ENCODE measurements around the gene ARID4B.
"Not testable (repeated sequence)": the region's sequence is repeated elsewhere in the genome, so short reads cannot be mapped to it uniquely, and the experiment has no call there.

Gene ARID4B

DNA sequence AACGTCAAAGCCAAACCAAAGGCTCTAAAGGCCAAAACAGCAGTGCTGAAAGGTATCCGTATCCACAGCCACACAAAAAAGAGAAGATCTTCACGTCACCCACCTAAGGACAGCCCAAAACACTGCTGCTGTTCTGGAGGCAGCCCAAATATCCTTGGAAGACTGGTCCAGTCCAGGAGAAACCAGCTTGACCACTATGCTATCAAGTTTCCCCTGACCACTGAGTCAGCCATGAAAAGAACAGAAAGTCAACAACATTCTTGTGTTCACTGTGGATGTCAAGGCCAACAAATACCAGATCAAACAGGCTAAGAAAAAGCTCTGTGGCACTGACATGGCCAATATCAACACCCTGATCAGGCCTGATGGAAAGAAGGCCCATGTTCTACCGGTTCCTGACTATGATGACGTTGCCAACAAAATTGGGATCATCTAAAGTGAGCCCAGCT is 32.1 kb downstream of the ARID4B start:
- no peak for DNase-seq

DNA sequence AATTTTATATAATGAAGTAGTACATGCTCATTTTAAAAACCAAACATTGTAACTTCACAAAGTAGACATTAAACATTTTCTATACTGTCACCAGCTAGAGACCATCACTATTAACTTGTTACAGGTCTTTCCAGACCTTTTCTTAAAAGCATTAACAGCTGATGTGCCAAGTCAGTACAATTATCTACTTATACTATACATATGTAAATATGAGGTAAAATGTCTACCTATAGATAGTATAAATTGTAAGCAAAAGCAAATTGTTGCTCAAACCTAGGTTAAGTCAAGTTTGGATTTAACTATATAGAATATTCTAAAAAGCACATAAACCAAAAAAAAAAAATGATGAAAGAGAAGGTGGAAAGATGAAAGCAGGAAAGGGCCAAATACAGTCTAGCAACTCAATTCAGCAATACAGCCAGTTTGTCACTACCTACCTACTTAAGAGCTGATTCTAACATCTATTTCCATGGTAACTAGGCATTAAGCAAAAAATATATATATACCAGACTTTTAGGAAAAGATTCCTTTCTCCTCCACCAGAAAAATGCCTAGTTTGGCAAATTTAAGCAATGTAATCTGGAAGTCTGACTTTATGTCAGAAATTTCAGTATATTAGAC is 34.5 kb downstream of the ARID4B start:
- DNase-seq, result no peak

DNA sequence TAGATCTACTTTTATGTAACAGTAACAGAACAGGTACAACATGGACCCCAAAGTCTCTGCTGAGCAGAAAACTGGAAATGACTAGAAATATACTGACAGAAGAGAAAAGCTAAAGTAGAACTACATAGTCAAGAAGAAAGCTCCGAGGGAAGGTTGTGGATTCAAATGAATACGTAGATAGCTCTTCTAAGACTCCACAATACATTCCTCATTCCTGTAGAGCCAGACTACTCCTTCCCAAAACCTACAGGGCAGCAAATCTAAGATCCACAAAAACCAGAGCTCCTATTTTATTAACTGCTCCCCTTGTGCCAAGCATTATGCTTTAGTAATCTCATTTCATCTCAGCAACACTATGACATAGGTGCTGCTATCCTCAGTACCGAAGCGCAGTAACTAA is 35.2 kb downstream of the ARID4B start:
- DNase-seq, result no peak

DNA sequence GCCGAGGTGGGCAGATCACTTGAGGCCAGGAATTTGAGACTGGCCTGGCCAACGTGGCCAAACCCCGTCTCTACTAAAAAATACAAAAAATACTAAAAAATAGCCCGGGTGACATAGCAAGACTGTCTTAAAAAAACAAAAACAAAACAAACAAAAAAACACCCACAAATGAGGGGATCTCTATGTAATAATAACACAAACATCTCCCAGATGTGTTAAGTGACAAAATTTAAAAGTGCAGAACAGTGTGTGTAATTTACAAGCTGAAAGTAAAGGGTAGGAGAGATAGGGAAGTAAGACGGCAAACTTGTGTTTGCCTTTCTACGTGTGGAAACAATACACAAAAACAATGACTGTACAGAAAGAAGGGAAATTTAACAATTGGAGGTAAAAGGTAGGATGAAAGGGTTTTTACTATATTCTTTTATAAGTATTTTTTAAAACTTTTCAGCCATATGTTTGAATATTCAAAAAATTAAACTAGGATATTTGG is 36.3 kb downstream of the ARID4B start:
- DNase-seq, result no peak

DNA sequence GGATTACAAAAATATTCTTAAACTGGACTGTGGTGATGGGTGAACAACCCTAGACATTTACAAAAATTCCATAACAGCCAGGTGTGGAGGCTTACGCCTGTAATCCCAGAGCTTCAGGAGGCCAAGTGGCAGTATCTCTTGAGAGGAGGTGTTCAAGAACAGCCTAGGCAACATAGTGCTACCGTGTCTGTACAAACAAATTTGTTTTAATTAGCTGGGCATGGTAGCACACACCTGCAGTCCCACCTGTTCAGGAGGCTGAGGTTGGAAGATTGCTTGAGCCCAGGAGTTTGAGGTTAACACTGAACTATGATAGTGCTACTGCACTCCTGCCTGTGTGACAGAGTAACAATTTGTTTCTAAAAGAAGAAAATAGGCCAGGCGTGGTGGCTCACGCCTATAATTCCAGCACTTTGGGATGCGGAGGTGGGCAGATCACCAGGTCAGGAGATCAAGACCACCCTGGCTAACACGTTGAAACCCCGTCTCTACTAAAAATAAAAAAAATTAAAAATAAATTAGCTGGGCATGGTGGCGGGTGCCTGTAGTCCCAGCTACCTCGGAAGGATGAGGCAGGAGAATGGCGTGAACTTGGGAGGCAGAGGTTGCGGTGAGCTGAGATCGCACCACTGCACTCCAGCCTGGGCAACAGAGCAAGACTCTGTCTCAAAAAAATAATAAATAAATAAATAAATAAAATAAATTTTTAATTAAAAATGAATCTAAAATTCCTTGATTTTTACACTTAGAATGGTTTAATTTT is 37.1 kb downstream of the ARID4B start:
- no peak for DNase-seq

DNA sequence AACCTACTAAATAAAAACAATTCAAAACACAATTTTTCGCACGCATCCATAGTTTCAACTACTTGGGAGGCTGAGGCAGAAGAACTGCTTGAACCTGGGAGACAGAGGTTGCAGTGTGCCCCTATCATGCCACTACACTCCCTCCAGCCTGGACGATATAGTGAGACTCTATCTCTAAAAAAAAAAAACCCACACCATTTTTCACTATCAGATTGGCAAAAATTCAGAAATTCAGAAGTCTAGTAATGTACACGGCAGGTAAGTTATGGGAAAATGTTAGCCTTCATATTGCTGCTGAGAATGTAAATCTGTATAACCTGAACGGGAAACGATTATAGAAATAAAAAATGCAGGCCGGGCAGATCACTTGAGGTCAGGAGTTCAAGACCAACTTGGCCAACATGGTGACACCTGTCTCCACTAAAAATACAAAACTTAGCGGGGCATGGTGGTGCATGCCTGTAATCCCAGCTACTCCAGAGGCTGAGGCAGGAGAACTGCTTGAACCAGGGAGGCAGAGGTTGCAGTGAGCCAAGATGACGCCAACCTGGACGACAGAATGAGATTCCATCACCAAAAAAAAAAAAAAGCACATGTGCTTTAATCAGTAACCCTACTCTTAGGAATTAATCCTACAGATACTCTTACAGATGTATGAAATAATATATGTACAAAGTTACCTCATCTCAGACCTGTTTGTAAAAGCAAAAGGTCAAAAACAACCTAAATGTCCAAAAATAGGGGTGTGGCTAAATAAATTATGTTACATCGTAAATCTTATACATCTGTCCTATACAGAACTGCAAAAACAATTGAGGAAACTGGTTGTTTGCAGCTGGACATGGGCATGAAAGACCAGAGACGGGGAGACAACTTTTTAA is 37.9 kb downstream of the ARID4B start:
- no peak for DNase-seq

DNA sequence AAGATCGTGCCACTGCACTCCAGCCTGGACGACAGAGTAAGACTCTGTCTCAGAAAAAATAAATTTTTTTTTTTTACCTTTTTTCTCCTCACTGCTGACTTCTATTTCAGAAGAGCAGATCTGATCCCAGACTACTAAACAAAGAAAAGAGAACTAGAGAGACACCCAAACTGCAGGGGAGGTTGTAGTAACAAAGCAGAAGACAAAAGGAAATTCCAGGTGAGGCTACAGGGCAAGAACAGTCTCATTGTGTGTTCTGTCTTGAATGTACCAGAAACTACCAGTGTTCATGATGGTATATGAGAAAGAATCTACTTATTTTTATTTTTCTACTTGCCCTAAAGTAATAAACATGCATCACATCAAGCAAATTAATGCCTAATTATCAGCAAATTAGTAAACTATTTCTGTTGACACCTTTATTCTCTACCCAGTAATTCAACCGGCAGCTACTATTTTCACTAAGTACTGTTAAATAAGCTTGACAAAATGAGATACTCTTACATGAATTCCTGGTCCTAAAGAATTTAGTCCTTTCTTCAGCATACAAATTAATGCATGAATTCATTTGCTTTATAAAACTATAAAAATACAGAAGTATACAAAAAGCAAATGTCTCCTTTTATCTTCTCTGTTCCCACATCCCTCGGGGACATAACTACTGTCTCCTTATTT is 40.6 kb downstream of the ARID4B start:
- no peak for DNase-seq

DNA sequence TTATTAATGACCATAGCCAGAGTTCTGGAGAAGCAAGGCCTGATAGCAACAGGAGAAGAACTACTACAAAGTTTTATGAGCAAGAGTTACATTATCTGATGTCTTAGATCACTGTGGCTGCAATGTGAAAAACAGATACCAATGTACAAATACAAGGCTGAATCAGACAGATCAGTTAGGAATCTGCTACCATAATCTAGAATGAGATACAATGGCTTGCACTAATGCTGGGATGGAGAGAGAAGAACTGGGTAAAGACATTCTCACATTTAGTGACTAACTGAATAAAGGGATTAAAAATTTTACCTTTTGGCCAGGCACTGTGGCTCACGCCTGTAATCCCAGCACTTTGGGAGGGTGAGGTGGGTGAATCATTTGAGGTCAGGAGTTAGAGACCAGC is 41.3 kb downstream of the ARID4B start:
- DNase-seq, result no peak

DNA sequence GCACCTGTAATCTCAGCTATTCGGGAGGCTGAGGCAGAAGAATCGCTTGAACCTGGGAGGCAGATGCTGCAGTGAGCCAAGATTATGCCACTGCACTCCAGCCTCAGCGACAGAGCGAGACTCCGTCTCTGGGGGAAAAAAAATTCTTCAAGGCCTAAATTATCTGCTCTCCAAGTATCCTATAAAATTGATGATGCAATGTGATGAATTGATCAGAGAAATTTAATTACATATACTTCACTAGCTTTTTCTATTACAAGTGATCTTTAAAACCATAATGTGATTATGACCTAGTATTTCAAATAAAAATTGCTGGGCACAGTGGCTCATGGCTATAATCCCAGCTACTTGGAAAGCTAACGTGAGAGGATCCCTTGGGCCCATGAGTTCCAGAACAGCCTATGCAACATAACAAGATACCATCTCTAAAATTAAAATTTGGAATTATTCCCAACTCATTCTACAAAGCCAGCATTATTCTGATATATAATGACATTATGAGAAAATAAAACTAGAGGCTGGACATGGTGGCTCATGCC is 43.7 kb downstream of the ARID4B start:
- DNase-seq, result no peak

DNA sequence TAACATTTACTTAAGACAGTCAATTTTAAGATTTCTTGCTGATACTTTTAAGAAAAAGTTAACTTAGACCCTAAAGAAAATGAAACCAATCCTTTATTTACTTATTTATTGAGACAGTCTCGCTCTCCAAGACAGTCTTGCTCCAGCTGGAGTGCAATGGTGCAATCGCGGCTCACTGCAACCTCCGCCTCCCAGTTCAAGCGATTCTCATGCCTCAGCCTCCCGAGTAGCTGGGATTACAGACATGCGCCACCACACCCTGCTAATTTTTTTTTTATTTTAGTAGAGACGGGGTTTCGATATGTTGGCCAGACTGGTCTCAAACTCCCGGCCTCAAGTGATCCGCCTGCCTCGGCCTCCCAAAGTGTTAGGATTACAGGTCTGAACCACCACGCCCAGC is 44.3 kb downstream of the ARID4B start:
- not testable (repeated sequence) for DNase-seq

DNA sequence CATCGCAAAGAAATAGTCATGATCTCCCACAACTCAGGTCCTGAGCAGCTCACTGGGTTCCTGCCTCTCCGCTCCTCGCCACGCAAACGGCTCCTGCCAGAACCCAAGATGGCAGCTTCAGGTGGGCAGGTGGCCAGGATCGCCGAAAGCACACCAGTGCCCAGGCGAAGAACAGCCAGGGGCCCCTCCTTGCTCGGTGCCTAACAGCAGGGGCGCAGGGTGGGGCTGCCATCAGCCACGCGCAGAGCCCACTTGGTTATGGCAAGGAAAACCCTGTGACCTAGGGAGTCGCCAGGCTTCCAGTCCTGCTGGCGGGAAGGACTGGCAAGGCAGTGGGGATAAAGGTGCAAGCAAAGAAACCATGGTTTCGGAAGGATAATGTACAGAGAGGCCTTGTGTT is 47.5 kb downstream of the ARID4B start:
- DNase-seq, result no peak

DNA sequence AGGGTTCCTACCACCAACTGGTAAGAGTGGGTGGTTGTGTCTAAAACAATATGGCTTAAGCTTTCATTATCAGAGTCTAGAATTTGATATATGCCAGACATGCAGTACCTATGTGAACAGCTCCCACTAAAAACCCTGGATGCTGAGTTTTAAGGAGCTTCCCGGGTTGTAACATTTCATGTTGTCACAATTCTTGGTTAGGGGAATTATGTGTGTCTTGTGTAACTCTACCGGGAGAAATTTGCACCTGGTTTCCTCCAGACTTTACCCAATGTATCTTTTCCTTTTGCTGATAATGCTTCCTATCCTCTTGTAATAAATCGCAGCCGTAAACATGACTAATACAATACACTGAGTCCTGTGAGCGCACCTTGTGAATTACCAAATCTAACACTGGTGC is 48.3 kb downstream of the ARID4B start:
- DNase-seq, result no peak

DNA sequence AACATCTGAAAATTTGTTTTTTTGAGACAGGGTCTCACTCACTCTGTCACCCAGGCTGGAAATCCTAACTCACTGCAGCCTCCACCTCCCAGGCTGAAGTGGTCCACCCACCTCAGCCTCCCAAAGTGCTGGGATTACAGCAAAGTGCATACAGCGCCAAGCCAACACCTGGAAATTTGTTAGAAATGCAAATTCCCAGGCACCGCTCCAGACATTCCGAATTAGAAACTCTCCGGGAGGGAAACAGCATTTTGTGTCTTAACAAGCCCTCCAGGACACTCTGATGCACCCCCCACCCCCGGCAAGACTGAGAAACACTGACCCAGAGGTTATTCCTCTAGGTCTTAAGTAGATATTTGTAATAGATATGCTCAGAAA is 49.1 kb downstream of the ARID4B start:
- no peak for DNase-seq

DNA sequence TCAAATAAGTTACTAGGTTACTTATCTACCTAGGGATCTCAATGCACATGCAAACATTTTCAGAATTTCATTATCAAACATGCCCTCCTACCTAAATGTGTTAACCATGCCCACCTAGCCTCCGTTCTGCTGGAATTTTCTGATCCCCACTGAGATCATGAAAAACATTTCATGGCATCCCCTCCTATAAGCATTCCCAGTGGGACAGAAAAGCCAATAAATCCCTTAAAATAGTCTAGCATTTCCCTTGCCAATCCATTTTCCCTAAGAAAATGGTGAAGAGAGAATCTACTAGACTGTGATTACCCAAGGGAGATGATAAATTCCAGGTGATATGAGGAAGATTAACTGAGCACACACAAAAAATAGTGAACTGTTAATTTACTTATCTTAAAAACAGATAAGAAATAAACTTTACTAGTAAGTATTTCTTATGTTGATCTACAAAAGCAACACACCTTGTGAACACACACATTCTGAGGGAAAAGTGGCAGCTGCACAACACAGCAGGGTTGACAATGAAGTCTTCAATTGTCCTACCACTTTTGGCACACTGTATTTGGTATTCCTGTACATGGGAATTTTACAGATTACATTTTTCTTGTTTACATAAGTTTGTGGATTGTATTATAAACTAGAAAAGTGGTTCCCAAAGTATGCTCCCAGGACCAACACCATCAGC is 49.6 kb downstream of the ARID4B start:
- DNase-seq, result no peak

DNA sequence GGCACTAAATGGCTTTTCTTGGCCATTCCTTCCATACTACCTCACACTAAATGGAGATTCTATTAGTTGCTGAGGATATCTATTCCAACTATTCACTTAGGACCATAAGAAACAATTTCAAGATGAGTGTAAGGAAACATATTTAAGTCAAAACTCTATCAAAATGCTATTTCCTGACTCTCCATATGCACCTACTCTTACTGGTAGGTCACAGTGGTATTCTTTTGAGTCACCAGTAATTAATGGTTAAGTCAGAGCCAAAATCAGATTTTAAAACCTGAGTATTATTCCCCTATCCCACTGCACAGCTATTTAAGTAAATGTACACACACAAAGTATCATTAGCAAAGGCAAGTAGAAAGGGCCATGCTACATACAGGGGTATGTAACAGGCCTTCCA is 50.3 kb downstream of the ARID4B start:
- DNase-seq, result no peak

DNA sequence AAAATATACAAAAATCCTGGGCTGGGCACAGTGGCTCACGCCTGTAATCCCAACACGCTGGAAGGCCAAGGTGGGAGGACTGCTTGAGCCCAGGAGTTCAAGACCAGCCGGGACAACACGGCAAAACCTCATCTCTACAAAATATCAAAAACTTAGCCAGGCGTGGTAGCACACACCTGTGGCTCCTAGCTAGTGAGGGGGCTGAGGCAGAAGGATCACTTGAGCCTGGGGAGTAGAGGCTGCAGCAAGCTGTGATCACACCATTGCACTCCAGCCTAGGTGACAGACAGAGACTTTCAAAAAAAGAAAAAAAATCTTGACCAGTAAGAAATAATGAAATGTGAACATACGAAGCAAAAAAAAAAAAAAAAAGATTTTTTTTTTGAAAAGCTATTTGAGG is 52.1 kb downstream of the ARID4B start:
- DNase-seq, result no peak

DNA sequence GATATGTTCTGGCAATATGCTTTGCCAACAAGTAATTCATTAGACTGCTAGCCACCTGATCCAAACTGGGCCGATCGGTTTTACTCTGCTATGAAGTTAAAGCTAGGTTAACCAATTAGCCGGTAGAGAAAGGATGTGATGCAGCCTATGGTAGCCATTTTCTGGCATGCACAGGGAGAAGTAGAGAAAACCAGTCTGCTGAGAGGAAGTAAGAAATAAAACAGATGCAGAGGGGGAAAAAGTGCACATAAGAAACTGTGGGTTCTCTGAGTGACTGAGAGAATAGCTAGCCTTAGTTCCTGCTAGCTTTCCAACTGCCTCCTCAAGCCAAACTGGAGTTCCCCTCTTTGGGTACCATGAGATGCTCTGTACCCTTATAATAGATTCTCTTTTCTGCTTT is 52.8 kb downstream of the ARID4B start:
- DNase-seq, result no peak

DNA sequence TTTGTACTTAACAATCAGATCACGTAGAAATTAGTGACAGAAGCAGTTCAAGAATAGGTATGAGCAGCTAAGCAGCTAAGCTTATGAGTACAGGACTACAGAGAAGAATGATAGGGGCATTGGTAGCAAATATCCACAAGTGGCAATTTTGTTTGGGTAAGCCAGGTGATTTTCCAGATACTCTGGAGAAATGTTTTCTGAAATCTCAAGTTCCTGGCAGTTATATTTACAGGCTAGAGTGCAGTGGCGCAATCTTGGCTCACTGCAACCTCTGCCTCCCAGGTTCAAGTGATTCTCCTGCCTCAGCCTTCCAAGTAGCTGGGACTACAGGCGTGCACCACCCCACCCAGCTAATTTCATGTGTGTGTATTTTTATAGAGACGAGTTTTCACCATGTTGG is 55.1 kb downstream of the ARID4B start:
- DNase-seq, result no peak

DNA sequence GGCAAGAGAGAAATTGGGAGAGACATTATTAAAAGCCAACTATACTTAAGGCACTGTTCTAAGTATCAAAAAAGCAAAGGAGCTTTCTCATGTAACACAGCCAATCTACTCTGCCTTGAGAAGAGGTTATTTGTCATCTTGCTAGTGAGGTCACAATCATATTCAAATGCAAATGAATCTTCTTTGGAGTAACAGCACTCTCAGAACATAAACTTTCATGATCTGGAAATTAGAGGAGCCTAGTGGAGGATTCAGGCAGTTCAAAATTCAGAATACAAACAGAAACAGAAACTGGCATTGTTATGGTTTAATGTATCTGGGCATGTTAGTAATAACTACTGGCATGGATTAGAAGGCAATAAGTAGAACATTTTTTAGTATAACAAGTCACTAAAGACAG is 57.4 kb downstream of the ARID4B start:
- DNase-seq, result no peak

DNA sequence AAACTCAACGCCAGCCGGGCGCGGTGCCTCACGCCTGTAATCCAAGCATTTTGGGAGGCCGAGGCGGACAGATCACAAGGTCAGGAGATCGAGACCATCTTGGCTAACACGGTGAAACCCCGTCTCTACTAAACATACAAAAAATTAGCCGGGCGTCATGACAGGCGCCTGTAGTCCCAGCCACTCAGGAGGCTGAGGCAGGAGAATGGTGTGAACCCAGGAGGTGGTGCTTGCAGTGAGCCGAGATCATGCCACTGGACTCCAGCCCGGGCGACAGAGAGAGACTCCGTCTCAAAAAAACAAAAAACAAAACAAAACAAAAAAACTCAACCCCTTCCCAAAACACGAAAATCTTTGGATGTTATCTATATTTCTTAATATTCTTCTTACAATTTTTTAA is 58.0 kb downstream of the ARID4B start:
- DNase-seq, result not testable (repeated sequence)

DNA sequence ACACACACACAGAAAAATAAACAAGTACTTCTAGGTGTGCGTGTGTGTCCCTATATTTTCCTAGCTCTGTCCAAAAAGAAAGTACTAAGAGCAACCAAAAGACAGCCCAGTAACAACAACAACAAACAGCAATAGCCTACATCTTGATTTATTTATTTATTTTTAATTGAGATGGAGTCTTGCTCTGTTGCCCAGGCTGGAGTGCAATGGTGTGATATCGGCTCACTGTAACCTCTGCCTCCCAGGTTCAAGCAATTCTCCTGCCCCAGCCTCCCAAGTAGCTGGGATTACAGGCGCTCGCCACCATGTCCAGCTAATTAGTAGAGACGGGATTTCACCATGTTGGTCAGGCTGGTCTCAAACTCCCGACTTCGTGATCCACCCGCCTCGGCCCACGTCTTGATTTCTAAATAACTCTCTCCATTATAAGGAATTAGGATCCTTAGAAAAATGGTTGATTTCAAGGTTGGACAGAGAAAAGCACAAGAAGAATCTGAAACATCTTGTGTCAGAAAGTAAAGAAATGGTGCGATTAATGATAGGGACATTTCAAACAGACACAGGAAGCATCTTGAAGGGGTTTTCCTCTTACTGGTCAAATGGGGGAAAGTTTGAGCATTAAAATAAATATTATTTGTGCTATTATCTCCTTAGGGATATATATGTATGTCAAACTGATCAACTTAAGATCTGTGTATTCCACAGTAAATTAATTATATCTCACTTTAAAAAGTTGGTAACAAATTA is 59.4 kb downstream of the ARID4B start:
- DNase-seq, result no peak
